BLaER1 (cell line): ENCODE data around the gene C17orf67.

Experiments
- H3K27ac ChIP-seq: shearing (Covaris generic); formaldehyde crosslinking; 2 replicates; pipeline ENCODE4 v1.8.1; 2022
- H3K27me3 ChIP-seq: shearing (Covaris generic); formaldehyde crosslinking; 2 replicates; pipeline ENCODE4 v1.8.1; 2022
- H3K36me3 ChIP-seq: shearing (Covaris generic); formaldehyde crosslinking; 2 replicates; pipeline ENCODE4 v1.8.1; 2022
- H3K4me1 ChIP-seq: shearing (Covaris generic); formaldehyde crosslinking; 2 replicates; pipeline ENCODE4 v1.8.1; 2022
- H3K4me2 ChIP-seq: shearing (Covaris generic); formaldehyde crosslinking; 2 replicates; pipeline ENCODE4 v1.8.1; 2022
- H3K4me3 ChIP-seq: shearing (Covaris generic); formaldehyde crosslinking; 2 replicates; pipeline ENCODE4 v1.8.1; 2022
- H3K9ac ChIP-seq: shearing (Covaris generic); formaldehyde crosslinking; 2 replicates; pipeline ENCODE4 v1.8.1; 2022
- H3K9me3 ChIP-seq: shearing (Covaris generic); formaldehyde crosslinking; 2 replicates; pipeline ENCODE4 v1.8.1; 2022
- H4K20me1 ChIP-seq: shearing (Covaris generic); formaldehyde crosslinking; 2 replicates; pipeline ENCODE4 v1.8.1; 2022
- Cebpa-rat ChIP-seq: shearing (Covaris generic); IDR thresholded peaks from 2 replicates; pipeline ENCODE4 v1.8.1; 2022

C17orf67 gene

GRCh38 chr17:56866076-56866475 lies 32.4 kb upstream of the C17orf67 start:
- H3K9ac ChIP-seq = no peak overlapping the region
- H3K4me1 ChIP-seq = no peaks in the 10 kb centered on the region
- TF ChIP-seq Cebpa-rat = no peak
- H3K9me3 ChIP-seq = no peaks in the 10 kb centered on the region
- no peak overlapping the region for H3K4me3 ChIP-seq
- no peak overlapping the region for H3K27ac ChIP-seq
- no peaks in the 10 kb centered on the region for H3K27me3 ChIP-seq
- H3K36me3 ChIP-seq = peaks cover 68% of the 10 kb centered on the region
- no peaks in the 10 kb centered on the region for H4K20me1 ChIP-seq
- H3K4me2 ChIP-seq = no peak overlapping the region

GRCh38 chr17:56863974-56864373 lies 30.3 kb upstream of the C17orf67 start:
- peaks cover 81% of the 10 kb centered on the region for H3K36me3 ChIP-seq
- TF ChIP-seq Cebpa-rat = no peak
- H3K4me2 ChIP-seq = no peak overlapping the region
- H3K9me3 ChIP-seq = no peaks in the 10 kb centered on the region
- H3K27ac ChIP-seq = no peak overlapping the region
- H3K4me3 ChIP-seq = no peak overlapping the region
- no peak overlapping the region for H3K9ac ChIP-seq
- H4K20me1 ChIP-seq = no peaks in the 10 kb centered on the region
- no peaks in the 10 kb centered on the region for H3K4me1 ChIP-seq
- no peaks in the 10 kb centered on the region for H3K27me3 ChIP-seq

- H3K27ac ChIP-seq = no peak overlapping the region
- H3K4me2 ChIP-seq = no peak overlapping the region
- H3K4me1 ChIP-seq = no peaks in the 10 kb centered on the region
- H3K4me3 ChIP-seq = no peak overlapping the region
- H3K9ac ChIP-seq = no peak overlapping the region
- no peak for TF ChIP-seq Cebpa-rat
- H3K27me3 ChIP-seq = no peaks in the 10 kb centered on the region
- no peaks in the 10 kb centered on the region for H3K9me3 ChIP-seq
- peaks cover 80% of the 10 kb centered on the region for H3K36me3 ChIP-seq
- H4K20me1 ChIP-seq = no peaks in the 10 kb centered on the region
Measured at GRCh38 chr17:56861899-56862298, 28.2 kb upstream of the C17orf67 start.

- peaks cover 91% of the 10 kb centered on the region for H3K36me3 ChIP-seq
- H4K20me1 ChIP-seq = no peaks in the 10 kb centered on the region
- H3K4me2 ChIP-seq = no peak overlapping the region
- no peak overlapping the region for H3K27ac ChIP-seq
- no peak for TF ChIP-seq Cebpa-rat
- H3K27me3 ChIP-seq = no peaks in the 10 kb centered on the region
- H3K9ac ChIP-seq = no peak overlapping the region
- H3K4me1 ChIP-seq = no peaks in the 10 kb centered on the region
- H3K4me3 ChIP-seq = no peak overlapping the region
- no peaks in the 10 kb centered on the region for H3K9me3 ChIP-seq
Measured at GRCh38 chr17:56851008-56851407, 17.3 kb upstream of the C17orf67 start.

- Histone ChIP-seq H3K9me3 (no peaks in the 10 kb centered on the region), H3K27me3 (no peaks in the 10 kb centered on the region), H4K20me1 (no peaks in the 10 kb centered on the region), H3K4me2 (no peak overlapping the region), H3K9ac (no peak overlapping the region), H3K4me3 (no peak overlapping the region), H3K27ac (no peak overlapping the region), H3K4me1 (no peaks in the 10 kb centered on the region), H3K36me3 (peaks cover 91% of the 10 kb centered on the region)
- TF ChIP-seq Cebpa-rat = no peak
Measured at GRCh38 chr17:56850591-56850990, 16.9 kb upstream of the C17orf67 start.

GRCh38 chr17:56849131-56849530 lies 15.4 kb upstream of the C17orf67 start:
- H3K9ac ChIP-seq = no peak overlapping the region
- TF ChIP-seq Cebpa-rat = no peak
- no peaks in the 10 kb centered on the region for H3K27me3 ChIP-seq
- no peak overlapping the region for H3K4me3 ChIP-seq
- no peak overlapping the region for H3K27ac ChIP-seq
- no peaks in the 10 kb centered on the region for H4K20me1 ChIP-seq
- H3K4me2 ChIP-seq = no peak overlapping the region
- peaks cover 83% of the 10 kb centered on the region for H3K36me3 ChIP-seq
- H3K4me1 ChIP-seq = no peaks in the 10 kb centered on the region
- H3K9me3 ChIP-seq = no peaks in the 10 kb centered on the region

GRCh38 chr17:56847106-56847505 lies 13.4 kb upstream of the C17orf67 start:
- H3K9ac ChIP-seq = no peak overlapping the region
- no peak for TF ChIP-seq Cebpa-rat
- no peaks in the 10 kb centered on the region; the same call in 1 of the 2 replicates for H4K20me1 ChIP-seq
- peaks cover 75% of the 10 kb centered on the region for H3K36me3 ChIP-seq
- H3K4me1 ChIP-seq = no peaks in the 10 kb centered on the region
- H3K4me3 ChIP-seq = no peak overlapping the region
- no peak overlapping the region for H3K27ac ChIP-seq
- no peak overlapping the region for H3K4me2 ChIP-seq
- H3K9me3 ChIP-seq = no peaks in the 10 kb centered on the region
- H3K27me3 ChIP-seq = no peaks in the 10 kb centered on the region

- Histone ChIP-seq H3K4me2 (no peak overlapping the region), H3K9me3 (no peaks in the 10 kb centered on the region), H3K4me1 (no peaks in the 10 kb centered on the region), H3K27ac (no peak overlapping the region), H4K20me1 (peaks cover 1% of the 10 kb centered on the region; the same call in 1 of the 2 replicates), H3K36me3 (peaks cover 65% of the 10 kb centered on the region), H3K4me3 (no peak overlapping the region), H3K27me3 (no peaks in the 10 kb centered on the region), H3K9ac (no peak overlapping the region)
- no peak for TF ChIP-seq Cebpa-rat
Measured at GRCh38 chr17:56845934-56846333, 12.2 kb upstream of the C17orf67 start.

- H3K4me3 ChIP-seq = no peak overlapping the region
- TF ChIP-seq Cebpa-rat = no peak
- H3K27ac ChIP-seq = no peak overlapping the region
- no peak overlapping the region for H3K9ac ChIP-seq
- H3K4me1 ChIP-seq = peaks cover 11% of the 10 kb centered on the region
- H3K36me3 ChIP-seq = peaks cover 54% of the 10 kb centered on the region
- no peaks in the 10 kb centered on the region for H3K9me3 ChIP-seq
- H3K27me3 ChIP-seq = no peaks in the 10 kb centered on the region
- peaks cover 21% of the 10 kb centered on the region for H4K20me1 ChIP-seq
- H3K4me2 ChIP-seq = no peak overlapping the region
Measured at GRCh38 chr17:56842577-56842976, 8.9 kb upstream of the C17orf67 start.

GRCh38 chr17:56838687-56839086 lies 5.0 kb upstream of the C17orf67 start:
- Histone ChIP-seq H3K27me3 (no peaks in the 10 kb centered on the region), H3K4me2 (0 out of 2 replicates have a peak overlapping the region, but pooled peaks have one; percentile 87), H3K4me3 (no peak overlapping the region), H3K9ac (no peak overlapping the region), H3K36me3 (peaks cover 30% of the 10 kb centered on the region), H4K20me1 (peaks cover 56% of the 10 kb centered on the region), H3K27ac (no peak overlapping the region), H3K9me3 (no peaks in the 10 kb centered on the region), H3K4me1 (peaks cover 38% of the 10 kb centered on the region)
- no peak for TF ChIP-seq Cebpa-rat

GRCh38 chr17:56835264-56835585 lies 1.5 kb upstream of the C17orf67 start:
- Histone ChIP-seq H3K9ac (peak overlapping the region; percentile 90), H3K4me2 (peak overlapping the region; percentile 87), H3K27me3 (no peaks in the 10 kb centered on the region), H3K4me3 (peak overlapping the region; percentile 97), H3K9me3 (no peaks in the 10 kb centered on the region), H3K36me3 (peaks cover 28% of the 10 kb centered on the region), H4K20me1 (peaks cover 71% of the 10 kb centered on the region), H3K4me1 (peaks cover 60% of the 10 kb centered on the region), H3K27ac (no peak overlapping the region)
- TF ChIP-seq Cebpa-rat = no peak
